GM15510 (cell line): Measurements from ENCODE around the gene HPCAL1.
A peak's percentile ranks its signal among the peaks of the same experiment; 100 is the strongest.

Experiments
- POLR2A ChIP-seq: IDR thresholded peaks from 3 replicates; pipeline ENCODE4 v1.6.1; 2011; ENCODE audit warnings: borderline replicate concordance; ENCODE audit not compliant: insufficient read length; ENCODE audit errors: extremely low read depth

HPCAL1 gene

GRCh38 chr2:10440736-10441135 lies 138.0 kb downstream of the HPCAL1 start:
- TF ChIP-seq POLR2A: no peak

GRCh38 chr2:10441948-10442347 lies 139.2 kb downstream of the HPCAL1 start:
- TF ChIP-seq POLR2A: no peak

GRCh38 chr2:10444463-10444862 lies 141.8 kb downstream of the HPCAL1 start:
- TF ChIP-seq POLR2A: no peak

GRCh38 chr2:10446631-10447030 lies 143.9 kb downstream of the HPCAL1 start:
- no peak for TF ChIP-seq POLR2A

GRCh38 chr2:10447300-10447894 lies 144.7 kb downstream of the HPCAL1 start:
- TF ChIP-seq POLR2A: no peak

- peak; percentile 99 for TF ChIP-seq POLR2A
These were observed 145.3 kb downstream of the HPCAL1 start, which contains the start of gene ODC1 for GRCh38 chr2:10447895-10448575. Gene ODC1, minus strand, starts transcription at chr2:10448327. Its CDS starts 3,295 bp downstream, at chr2:10445032.

GRCh38 chr2:10448576-10449485 lies 146.1 kb downstream of the HPCAL1 start:
- TF ChIP-seq POLR2A: peak; percentile 61

- TF ChIP-seq POLR2A: no peak
These were observed 146.8 kb downstream of the HPCAL1 start for GRCh38 chr2:10449486-10449831.

GRCh38 chr2:10449838-10450691 lies 147.4 kb downstream of the HPCAL1 start:
- no peak for TF ChIP-seq POLR2A

- TF ChIP-seq POLR2A: no peak
These were observed 149.1 kb downstream of the HPCAL1 start for GRCh38 chr2:10451819-10452218.

- no peak for TF ChIP-seq POLR2A
These were observed 149.6 kb downstream of the HPCAL1 start for GRCh38 chr2:10452312-10452711.

- no peak for TF ChIP-seq POLR2A
These were observed 150.5 kb downstream of the HPCAL1 start for GRCh38 chr2:10452956-10453904.

GRCh38 chr2:10453905-10454298 lies 151.2 kb downstream of the HPCAL1 start:
- TF ChIP-seq POLR2A: no peak
